Upper lobe of right lung (tissue), 1 donor: ENCODE data around the gene P2RX7. TPM values are rescaled to one million over a fixed set of nuclear protein-coding genes. Genes with fewer than 3 reads are reported as not detected.
"Not testable (repeated sequence)": the region's sequence is repeated elsewhere in the genome, so short reads cannot be mapped to it uniquely, and the experiment has no call there.

ENCODE experiments used
- ATAC-seq: fragments of 200-7000 bp; cut with Tn5 transposase; one replicate; pipeline ENCODE4 v1.9.1; 2020; ENCODE audit warnings: mild to moderate bottlenecking, moderate library complexity
- DNase-seq: peaks from one replicate; pipeline ENCODE4 v3.0.0-alpha.2; 2020
- H3K27ac ChIP-seq: fragments of 200-600 bp; one replicate; pipeline ENCODE4 v1.8.0; 2022
- H3K27me3 ChIP-seq: fragments of 200-600 bp; one replicate; pipeline ENCODE4 v1.8.0; 2022; ENCODE audit warnings: mild to moderate bottlenecking
- H3K36me3 ChIP-seq: fragments of 200-600 bp; one replicate; pipeline ENCODE4 v1.8.0; 2022
- H3K4me1 ChIP-seq: fragments of 200-600 bp; one replicate; pipeline ENCODE4 v1.8.0; 2022
- H3K4me3 ChIP-seq: fragments of 200-600 bp; one replicate; pipeline ENCODE4 v1.8.0; 2022; ENCODE audit warnings: mild to moderate bottlenecking
- H3K9me3 ChIP-seq: fragments of 200-600 bp; one replicate; pipeline ENCODE4 v1.8.0; 2022
- intact Hi-C: fragments of 100-400 bp; cut with DNase I; formaldehyde crosslinking; loops from one replicate; pipeline ENCODE4 v1.11.0; 2022
- total RNA-seq: library from RNA; stranded (reverse); fragmentation: NEBNext Ultra II Directional; extraction: Animal tissue kit (Norgen Biotek cat#: 25700); gene quantifications from one replicate; pipeline ENCODE4 v1.2.1, GENCODE V29; 2021
- TF ChIP-seq, protein P1 (sequence below): fragments of 200-600 bp; IDR thresholded peaks from one replicate; pipeline ENCODE4 v1.8.0; 2022; ENCODE audit warnings: antibody characterized with exemption
- donor health status: DM: no; HTN: yes; CAD: no; lungs with severe emphysema.

The P2RX7 gene
- total RNA-seq, 1 donor from 2014 or later, result 20.1 TPM

DNA sequence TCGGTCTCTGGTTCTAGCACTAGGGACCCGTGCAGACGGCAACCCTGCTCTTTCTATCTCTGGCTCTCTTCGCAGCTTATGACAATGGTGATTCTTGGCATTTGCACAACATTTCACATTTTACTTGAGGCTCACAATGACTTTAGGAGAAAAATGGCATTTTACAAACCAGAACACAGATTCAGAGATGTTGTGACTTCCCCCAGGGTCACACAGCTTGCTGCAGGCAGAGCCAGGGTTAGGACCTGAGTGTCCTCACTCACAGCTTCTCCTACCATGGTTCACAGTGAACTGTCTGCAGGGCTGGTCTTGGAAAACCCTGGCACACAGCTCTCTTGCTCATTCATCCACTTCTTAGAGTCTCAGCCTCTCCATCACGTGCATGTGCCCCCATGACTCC is 23.7 kb downstream of the P2RX7 start:
- Histone ChIP-seq H3K27me3 (no peaks in the 10 kb centered on the region), H3K36me3 (no peaks in the 10 kb centered on the region), H3K27ac (no peak overlapping the region), H3K9me3 (no peaks in the 10 kb centered on the region), H3K4me3 (no peak overlapping the region), H3K4me1 (no peaks in the 10 kb centered on the region)
- ATAC-seq (no peak), DNase-seq (no peak)
- TF ChIP-seq, protein P1, sequence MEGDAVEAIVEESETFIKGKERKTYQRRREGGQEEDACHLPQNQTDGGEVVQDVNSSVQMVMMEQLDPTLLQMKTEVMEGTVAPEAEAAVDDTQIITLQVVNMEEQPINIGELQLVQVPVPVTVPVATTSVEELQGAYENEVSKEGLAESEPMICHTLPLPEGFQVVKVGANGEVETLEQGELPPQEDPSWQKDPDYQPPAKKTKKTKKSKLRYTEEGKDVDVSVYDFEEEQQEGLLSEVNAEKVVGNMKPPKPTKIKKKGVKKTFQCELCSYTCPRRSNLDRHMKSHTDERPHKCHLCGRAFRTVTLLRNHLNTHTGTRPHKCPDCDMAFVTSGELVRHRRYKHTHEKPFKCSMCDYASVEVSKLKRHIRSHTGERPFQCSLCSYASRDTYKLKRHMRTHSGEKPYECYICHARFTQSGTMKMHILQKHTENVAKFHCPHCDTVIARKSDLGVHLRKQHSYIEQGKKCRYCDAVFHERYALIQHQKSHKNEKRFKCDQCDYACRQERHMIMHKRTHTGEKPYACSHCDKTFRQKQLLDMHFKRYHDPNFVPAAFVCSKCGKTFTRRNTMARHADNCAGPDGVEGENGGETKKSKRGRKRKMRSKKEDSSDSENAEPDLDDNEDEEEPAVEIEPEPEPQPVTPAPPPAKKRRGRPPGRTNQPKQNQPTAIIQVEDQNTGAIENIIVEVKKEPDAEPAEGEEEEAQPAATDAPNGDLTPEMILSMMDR, result no peak
- intact Hi-C loops, result no loop called here

DNA sequence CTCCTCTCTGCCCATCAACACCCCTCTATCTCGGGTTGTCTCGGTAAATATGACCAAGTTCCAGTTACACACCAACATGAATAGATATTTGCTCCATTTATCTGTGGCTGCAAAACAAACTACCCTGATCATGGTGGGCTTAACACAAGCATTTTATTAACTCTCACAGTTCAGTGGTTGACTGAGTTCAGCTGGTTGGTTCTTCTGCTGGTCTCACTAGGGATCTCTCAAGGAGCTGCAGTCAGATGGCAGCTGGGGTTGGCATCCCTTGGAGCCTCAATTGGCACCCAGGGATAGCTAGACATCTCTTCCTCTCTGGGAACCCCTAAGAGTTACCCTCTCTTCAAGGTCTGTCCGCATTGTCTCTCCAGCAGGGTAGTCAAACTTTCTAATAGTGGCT is 25.4 kb downstream of the P2RX7 start:
- no peak overlapping the region for H3K4me3 ChIP-seq
- intact Hi-C loops, result no loop called here
- peaks cover 5% of the 10 kb centered on the region for H3K36me3 ChIP-seq
- ATAC-seq, result no peak
- H3K27me3 ChIP-seq, result no peaks in the 10 kb centered on the region
- H3K9me3 ChIP-seq, result no peaks in the 10 kb centered on the region
- TF ChIP-seq, protein P1, result no peak
- H3K27ac ChIP-seq, result no peak overlapping the region
- no peak for DNase-seq
- no peaks in the 10 kb centered on the region for H3K4me1 ChIP-seq

DNA sequence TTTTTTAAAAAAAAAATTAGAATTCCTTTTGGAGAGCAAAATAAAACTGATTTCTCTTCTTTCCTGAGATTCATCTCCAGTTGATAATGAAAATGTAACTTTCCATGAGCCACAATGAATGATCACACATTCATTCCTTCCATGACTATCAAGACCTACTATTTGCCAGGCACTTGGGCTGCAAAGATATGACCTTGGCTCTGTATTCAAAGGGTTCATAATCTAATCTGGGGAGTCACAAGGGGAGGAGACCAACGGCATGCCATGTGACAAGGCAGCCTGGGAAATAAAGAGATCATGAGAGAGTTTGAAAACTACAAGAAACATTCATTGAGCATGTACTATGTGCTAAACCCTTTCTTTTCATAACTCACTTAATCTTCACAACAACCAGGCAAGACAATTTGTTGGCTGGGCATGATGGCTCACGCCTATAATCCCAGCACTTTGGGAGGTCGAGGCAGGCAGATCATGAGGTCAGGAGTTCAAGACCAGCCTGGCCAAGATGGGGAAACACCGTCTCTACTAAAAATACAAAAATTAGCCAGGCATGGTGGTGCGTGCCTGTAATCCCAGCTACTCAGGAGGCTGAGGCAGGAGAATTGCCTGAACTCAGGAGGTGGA is 26.2 kb downstream of the P2RX7 start:
- intact Hi-C loops, ATAC-seq, H3K9me3 ChIP-seq, H3K27ac ChIP-seq, DNase-seq, H3K36me3 ChIP-seq, H3K4me1 ChIP-seq, H3K4me3 ChIP-seq, H3K27me3 ChIP-seq: not testable (repeated sequence)

DNA sequence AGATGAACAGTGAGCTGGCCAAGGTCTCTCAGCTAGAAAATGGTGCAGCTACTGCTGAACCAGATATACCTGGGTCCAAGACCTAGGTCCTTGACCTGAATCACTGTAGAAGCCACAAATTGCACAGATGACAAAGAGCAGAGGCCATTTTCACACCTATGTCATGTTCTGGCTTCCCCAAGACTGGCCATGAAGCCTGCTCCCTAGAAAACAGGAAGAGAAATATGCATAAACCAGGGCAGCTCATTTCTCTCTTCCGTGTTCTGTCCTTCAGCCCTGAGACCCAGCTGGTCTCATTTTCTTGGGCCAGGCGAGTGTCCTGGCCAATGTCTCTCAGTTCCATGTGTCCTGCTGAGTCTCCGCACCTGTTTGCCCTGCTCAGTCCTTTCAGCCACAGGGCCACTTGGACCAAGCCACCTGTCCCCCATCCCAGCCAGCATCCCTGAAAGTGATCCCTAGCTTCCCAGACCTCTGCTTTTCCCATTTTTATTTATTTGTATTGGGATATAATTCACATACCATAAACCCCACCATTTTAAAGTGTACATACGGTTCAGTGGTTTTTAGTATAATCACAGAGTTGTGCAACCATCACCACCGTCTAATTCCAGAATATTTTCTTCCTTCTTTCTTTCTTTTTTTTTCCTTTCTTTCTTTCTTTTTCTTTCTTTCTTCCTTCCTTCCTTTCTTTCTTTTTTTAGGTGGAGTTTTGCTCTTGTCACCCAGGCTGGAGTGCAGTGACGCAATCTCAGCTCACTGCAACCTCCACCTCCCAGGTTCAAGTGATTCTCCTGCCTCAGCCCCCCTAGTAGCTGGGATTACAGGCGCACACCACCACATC is 27.0 kb downstream of the P2RX7 start:
- Histone ChIP-seq H3K27me3 (no peaks in the 10 kb centered on the region), H3K27ac (no peak overlapping the region), H3K9me3 (no peaks in the 10 kb centered on the region), H3K4me3 (no peak overlapping the region), H3K36me3 (peaks cover 5% of the 10 kb centered on the region), H3K4me1 (no peaks in the 10 kb centered on the region)
- intact Hi-C loops, result no loop called here
- ATAC-seq (peak; percentile 74), DNase-seq (no peak)
- TF ChIP-seq, protein P1, result no peak

DNA sequence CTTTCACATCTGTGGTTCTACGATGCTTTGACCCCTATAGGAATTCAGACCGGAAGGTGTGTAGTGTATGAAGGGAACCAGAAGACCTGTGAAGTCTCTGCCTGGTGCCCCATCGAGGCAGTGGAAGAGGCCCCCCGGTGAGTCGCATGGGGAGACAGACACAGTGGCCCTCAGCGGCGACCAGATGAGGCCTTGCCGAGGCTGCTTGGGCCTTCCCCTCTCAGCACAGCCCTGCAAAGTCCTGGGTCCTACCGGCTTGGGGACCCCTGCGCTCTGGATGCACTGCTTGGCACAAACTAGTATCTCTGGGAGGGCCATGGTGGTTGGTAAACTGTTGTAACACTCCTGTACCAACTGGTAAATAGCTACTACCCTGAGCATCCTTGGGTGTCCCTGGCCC is 29.7 kb downstream of the P2RX7 start:
- no peak overlapping the region for H3K27ac ChIP-seq
- DNase-seq (no peak), ATAC-seq (no peak)
- TF ChIP-seq, protein P1, result no peak
- no peaks in the 10 kb centered on the region for H3K27me3 ChIP-seq
- H3K36me3 ChIP-seq, result peaks cover 6% of the 10 kb centered on the region
- no peaks in the 10 kb centered on the region for H3K4me1 ChIP-seq
- intact Hi-C loops, result no loop called here
- no peaks in the 10 kb centered on the region for H3K9me3 ChIP-seq
- no peak overlapping the region for H3K4me3 ChIP-seq

DNA sequence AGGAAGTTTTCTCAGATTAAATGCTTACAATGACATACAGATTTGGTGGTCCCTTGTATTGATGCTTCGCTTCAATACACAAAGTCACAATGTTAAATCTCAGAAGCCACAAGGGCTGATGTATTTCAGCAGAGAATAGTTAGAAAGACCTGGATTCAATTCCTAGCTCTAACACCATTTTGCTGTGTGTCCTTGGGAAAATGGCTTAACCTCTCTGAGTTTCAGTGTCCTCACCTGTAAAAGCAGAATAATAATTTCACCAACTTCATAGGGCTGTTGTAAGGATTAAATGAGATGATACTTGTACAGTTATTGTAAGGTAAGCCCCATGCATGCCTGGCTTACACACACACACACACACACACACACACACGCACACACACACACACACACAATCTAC is 30.3 kb downstream of the P2RX7 start:
- peaks cover 12% of the 10 kb centered on the region for H3K36me3 ChIP-seq
- H3K4me1 ChIP-seq, result no peaks in the 10 kb centered on the region
- TF ChIP-seq, protein P1, result no peak
- H3K27me3 ChIP-seq, result no peaks in the 10 kb centered on the region
- H3K4me3 ChIP-seq, result no peak overlapping the region
- H3K9me3 ChIP-seq, result no peaks in the 10 kb centered on the region
- ATAC-seq, result no peak
- intact Hi-C loops, result no loop called here
- DNase-seq, result no peak
- no peak overlapping the region for H3K27ac ChIP-seq

DNA sequence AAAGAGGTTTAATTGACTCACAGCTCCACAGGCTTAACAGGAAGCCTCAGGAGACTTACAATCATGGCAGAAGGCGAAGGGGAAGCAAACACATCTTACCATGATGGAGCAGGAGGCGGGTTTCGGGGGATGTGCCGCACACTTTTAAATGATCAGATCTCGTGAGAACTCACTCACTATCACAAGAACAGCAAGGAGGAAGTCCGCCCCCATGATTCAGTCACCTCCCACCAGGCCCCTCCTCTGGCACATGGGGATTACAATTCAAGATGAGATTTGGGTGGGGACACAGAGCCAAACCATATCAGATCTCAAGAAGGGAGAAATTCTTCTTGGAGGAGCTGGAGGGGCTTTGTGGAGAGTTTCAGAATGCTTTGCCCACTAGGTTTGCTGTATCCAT is 32.2 kb downstream of the P2RX7 start:
- intact Hi-C loops, H3K4me1 ChIP-seq, H3K9me3 ChIP-seq, H3K4me3 ChIP-seq, ATAC-seq, DNase-seq, H3K27ac ChIP-seq, H3K27me3 ChIP-seq: not testable (repeated sequence)
- H3K36me3 ChIP-seq, result peaks cover 19% of the 10 kb centered on the region
